ENCODE measurements around the gene FREY1. TPM values are rescaled to one million over a fixed set of nuclear protein-coding genes. Genes with fewer than 3 reads are reported as not detected.

The FREY1 gene
- total RNA-seq, 2 experiments from 2014 or later: 1.0 to 1.5 TPM

DNA sequence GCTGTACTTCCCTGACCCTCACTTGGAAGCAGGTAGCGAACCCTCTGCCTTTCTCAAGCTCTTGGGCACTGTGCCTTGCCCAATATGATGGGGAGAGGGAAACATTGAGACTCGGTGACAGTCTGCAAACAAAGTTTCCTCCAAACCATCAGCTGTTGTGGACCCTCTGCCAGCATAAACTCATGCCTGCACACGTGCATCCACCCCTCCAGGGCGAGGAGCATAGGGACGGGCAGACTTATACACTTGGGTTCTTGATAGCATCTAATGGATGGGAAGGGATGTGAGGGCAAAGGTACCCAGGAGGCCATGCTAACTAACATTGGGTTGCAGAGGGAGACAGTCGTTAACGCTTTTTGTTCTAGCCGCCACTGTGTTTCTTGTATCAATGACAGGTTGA lies 29.9 kb downstream of the FREY1 start:
- Mint-ChIP-seq H3K4me3 (no peak overlapping the region), H3K27ac (no peak overlapping the region), H3K9me3 (ENCODE audit: low read depth) (no peaks in the 10 kb centered on the region), H3K4me1 (no peaks in the 10 kb centered on the region), H3K27me3 (no peaks in the 10 kb centered on the region), H3K36me3 (ENCODE audit: low read depth) (peaks cover 36% of the 10 kb centered on the region)
- no peak for ATAC-seq
- no peak for DNase-seq
- ChIA-PET CTCF (interaction anchor here (0.6 to 1.4 kb wide), 3 partner anchors 47 to 87 kb away, joined by 3 read pairs; no protein-coding TSS in a partner anchor), POLR2A (no interaction called here)
- intact Hi-C loops (cut with DNase I, micrococcal nuclease): loop anchor here (10.0 kb wide), 2 partner anchors 128 to 438 kb away; no protein-coding TSS in a partner anchor

- H3K27me3 Mint-ChIP-seq: no peaks in the 10 kb centered on the region
- H3K27ac Mint-ChIP-seq: no peak overlapping the region
- ChIA-PET POLR2A (no interaction called here), CTCF (interaction anchor here (0.6 to 1.4 kb wide), 3 partner anchors 9 to 136 kb away, joined by 3 read pairs; no protein-coding TSS in a partner anchor)
- no peaks in the 10 kb centered on the region for H3K9me3 Mint-ChIP-seq (ENCODE audit: low read depth)
- no peak overlapping the region for H3K4me3 Mint-ChIP-seq
- intact Hi-C loops (cut with DNase I, micrococcal nuclease): loop anchor here (10.0 kb wide), 2 partner anchors 128 to 438 kb away; no protein-coding TSS in a partner anchor
- no peak for DNase-seq
- peaks cover 35% of the 10 kb centered on the region for H3K36me3 Mint-ChIP-seq (ENCODE audit: low read depth)
- H3K4me1 Mint-ChIP-seq: no peaks in the 10 kb centered on the region
- ATAC-seq: no peak
These were observed 30.7 kb downstream of the FREY1 start for GRCh38 chr11:45876401-45876800.

DNA sequence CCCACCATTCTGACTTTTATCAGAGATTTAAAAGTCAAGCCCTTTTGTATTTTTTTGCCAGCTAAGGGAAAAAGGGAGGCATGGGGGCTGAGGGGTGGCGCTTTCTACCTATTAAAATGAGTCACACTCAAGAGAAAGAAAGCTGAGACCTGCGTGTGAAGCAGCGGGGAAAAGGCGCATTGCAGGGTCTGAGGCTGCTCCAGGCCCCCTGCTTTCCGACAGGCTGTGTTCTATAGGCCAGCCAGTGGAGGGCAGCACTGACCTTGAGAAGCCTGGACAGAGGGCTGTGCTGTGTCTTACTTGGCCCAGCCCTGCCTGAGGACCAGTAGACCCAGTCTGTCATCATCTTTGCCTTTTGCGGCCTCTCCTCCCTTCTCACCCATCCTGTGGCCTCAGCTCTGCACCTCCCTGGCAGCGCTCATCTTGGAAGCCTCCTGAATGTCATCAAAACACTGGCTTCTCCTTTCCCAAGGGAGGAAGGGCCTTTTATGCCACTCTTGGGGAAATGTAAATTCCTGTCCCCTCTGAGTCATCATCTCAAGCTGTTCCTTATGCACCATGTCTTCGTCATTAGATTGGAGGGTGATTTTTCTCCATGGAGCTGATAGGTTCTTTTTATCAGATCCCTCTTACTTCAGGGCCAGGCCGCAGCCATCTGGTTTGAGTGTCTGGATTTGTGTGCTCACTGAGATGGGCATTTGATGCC lies 34.3 kb downstream of the FREY1 start:
- DNase-seq (peak; percentile 65), ATAC-seq (peak; percentile 89)
- no peaks in the 10 kb centered on the region for H3K9me3 Mint-ChIP-seq (ENCODE audit: low read depth)
- ChIA-PET POLR2A (no interaction called here), CTCF (interaction anchor here (0.6 to 3.3 kb wide), 16 partner anchors 11 to 837 kb away, joined by 3 to 17 read pairs (median 5); partner anchors contain the start of gene PEX16)
- no peaks in the 10 kb centered on the region for H3K4me1 Mint-ChIP-seq
- no peak overlapping the region for H3K4me3 Mint-ChIP-seq
- H3K27me3 Mint-ChIP-seq: no peaks in the 10 kb centered on the region
- intact Hi-C loops (cut with DNase I, micrococcal nuclease): loop anchor here (1.0 to 10.0 kb wide), 3 partner anchors 132 to 442 kb away; no protein-coding TSS in a partner anchor
- H3K36me3 Mint-ChIP-seq (ENCODE audit: low read depth): peaks cover 34% of the 10 kb centered on the region
- H3K27ac Mint-ChIP-seq: no peak overlapping the region

- intact Hi-C loops (cut with DNase I, micrococcal nuclease): loop anchor here (1.0 to 10.0 kb wide), 3 partner anchors 133 to 443 kb away; no protein-coding TSS in a partner anchor
- H3K27me3 Mint-ChIP-seq: no peaks in the 10 kb centered on the region
- no peak overlapping the region for H3K27ac Mint-ChIP-seq
- no peaks in the 10 kb centered on the region for H3K9me3 Mint-ChIP-seq (ENCODE audit: low read depth)
- no peaks in the 10 kb centered on the region for H3K4me1 Mint-ChIP-seq
- H3K36me3 Mint-ChIP-seq (ENCODE audit: low read depth): peaks cover 34% of the 10 kb centered on the region
- ChIA-PET CTCF (interaction anchor here (0.7 to 2.1 kb wide), 10 partner anchors 9 to 135 kb away, joined by 3 to 12 read pairs (median 4); partner anchors contain the start of gene PEX16), POLR2A (no interaction called here)
- DNase-seq (no peak), ATAC-seq (no peak)
- no peak overlapping the region for H3K4me3 Mint-ChIP-seq
These were observed 35.4 kb downstream of the FREY1 start for GRCh38 chr11:45871638-45872037.

DNA sequence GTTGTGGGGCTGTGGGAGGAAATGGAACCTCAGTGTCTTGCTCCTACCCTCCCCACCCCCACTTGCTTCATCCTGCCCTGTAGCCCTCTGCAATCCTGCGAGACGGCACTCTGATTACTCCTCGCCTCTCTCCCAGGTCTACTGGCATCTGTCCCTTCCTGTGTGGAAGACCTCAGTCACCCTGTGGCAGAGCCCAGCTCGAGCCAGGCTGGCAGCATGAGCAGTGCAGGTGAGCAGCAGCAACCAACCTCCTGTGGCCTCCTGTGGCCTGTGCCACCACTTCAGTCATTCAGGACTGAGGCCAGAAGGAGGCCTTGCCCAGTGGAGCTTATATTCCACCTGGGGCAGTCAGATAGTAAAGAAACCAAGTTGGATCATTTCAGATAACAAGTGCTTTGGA lies 36.4 kb downstream of the FREY1 start:
- intact Hi-C loops (cut with DNase I, micrococcal nuclease): loop anchor here (10.0 kb wide), 2 partner anchors 134 to 444 kb away; no protein-coding TSS in a partner anchor
- DNase-seq (no peak), ATAC-seq (no peak)
- ChIA-PET POLR2A (no interaction called here), CTCF (interaction anchor here (1.4 kb wide), 1 partner anchor 136 kb away, joined by 4 read pairs; no protein-coding TSS in a partner anchor)
- H3K4me3 Mint-ChIP-seq: no peak overlapping the region
- H3K27me3 Mint-ChIP-seq: no peaks in the 10 kb centered on the region
- no peaks in the 10 kb centered on the region for H3K9me3 Mint-ChIP-seq (ENCODE audit: low read depth)
- H3K36me3 Mint-ChIP-seq (ENCODE audit: low read depth): peaks cover 36% of the 10 kb centered on the region
- no peak overlapping the region for H3K27ac Mint-ChIP-seq
- H3K4me1 Mint-ChIP-seq: no peaks in the 10 kb centered on the region

GRCh38 chr11:45869551-45869950 lies 37.5 kb downstream of the FREY1 start:
- H3K36me3 Mint-ChIP-seq (ENCODE audit: low read depth): peaks cover 33% of the 10 kb centered on the region
- H3K4me1 Mint-ChIP-seq: no peaks in the 10 kb centered on the region
- no peaks in the 10 kb centered on the region for H3K27me3 Mint-ChIP-seq
- no peak for DNase-seq
- no peak overlapping the region for H3K27ac Mint-ChIP-seq
- no peak for ATAC-seq
- ChIA-PET CTCF (interaction anchor here (0.7 kb wide), 2 partner anchors 11 to 98 kb away, joined by 3 to 4 read pairs; no protein-coding TSS in a partner anchor), POLR2A (no interaction called here)
- intact Hi-C loops (cut with DNase I, micrococcal nuclease): no loop called here
- no peaks in the 10 kb centered on the region for H3K9me3 Mint-ChIP-seq (ENCODE audit: low read depth)
- no peak overlapping the region for H3K4me3 Mint-ChIP-seq

GRCh38 chr11:45864041-45864440 lies 43.0 kb downstream of the FREY1 start:
- Mint-ChIP-seq H3K36me3 (ENCODE audit: low read depth) (peaks cover 33% of the 10 kb centered on the region), H3K9me3 (ENCODE audit: low read depth) (no peaks in the 10 kb centered on the region), H3K27ac (no peak overlapping the region), H3K4me1 (no peaks in the 10 kb centered on the region), H3K27me3 (no peaks in the 10 kb centered on the region), H3K4me3 (no peak overlapping the region)
- no peak for ATAC-seq
- no peak for DNase-seq
- intact Hi-C loops (cut with DNase I, micrococcal nuclease): no loop called here
- ChIA-PET CTCF (interaction anchor here (1.0 kb wide), 1 partner anchor 17 kb away, joined by 3 read pairs; the partner anchor contains the start of gene CRY2), POLR2A (interaction anchor here (0.6 kb wide), 1 partner anchor 31 kb away, joined by 3 read pairs; no protein-coding TSS in a partner anchor)

GRCh38 chr11:45860764-45861510 lies 46.1 kb downstream of the FREY1 start:
- CTCF ChIA-PET: interaction anchor here (0.9 to 2.1 kb wide), 3 partner anchors 11 to 636 kb away, joined by 4 to 6 read pairs (median 4); no protein-coding TSS in a partner anchor
- Mint-ChIP-seq H3K9me3 (ENCODE audit: low read depth) (no peaks in the 10 kb centered on the region), H3K4me3 (no peak overlapping the region), H3K27ac (no peak overlapping the region), H3K4me1 (no peaks in the 10 kb centered on the region), H3K27me3 (no peaks in the 10 kb centered on the region), H3K36me3 (ENCODE audit: low read depth) (peaks cover 22% of the 10 kb centered on the region)
- DNase-seq (no peak), ATAC-seq (no peak)
- POLR2A ChIA-PET: interaction anchor here (0.5 to 0.6 kb wide), 2 partner anchors 370 to 852 kb away, joined by 5 to 9 read pairs; no protein-coding TSS in a partner anchor
- intact Hi-C loops (cut with DNase I, micrococcal nuclease): no loop called here

DNA sequence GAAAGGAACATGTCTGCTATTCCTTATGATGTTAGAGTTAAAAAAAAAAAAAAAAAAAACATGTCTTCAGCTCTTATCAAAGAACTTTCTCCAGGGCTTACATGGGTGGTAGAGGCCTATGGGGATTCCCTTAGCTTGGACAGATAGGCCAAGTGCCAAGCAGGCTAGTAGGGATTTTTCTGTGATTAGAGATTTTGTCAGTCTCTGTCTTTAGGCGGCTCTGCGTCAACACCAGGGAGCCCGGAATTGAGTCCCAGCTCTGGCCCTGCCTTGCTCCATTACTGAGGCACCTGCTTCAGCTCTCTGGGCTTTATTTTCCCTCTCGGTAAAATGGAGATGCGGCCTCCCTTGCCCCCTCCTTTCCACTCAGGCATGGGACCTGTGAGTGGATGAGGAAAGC lies 46.7 kb downstream of the FREY1 start:
- no peaks in the 10 kb centered on the region for H3K9me3 Mint-ChIP-seq (ENCODE audit: low read depth)
- no peaks in the 10 kb centered on the region for H3K27me3 Mint-ChIP-seq

DNA sequence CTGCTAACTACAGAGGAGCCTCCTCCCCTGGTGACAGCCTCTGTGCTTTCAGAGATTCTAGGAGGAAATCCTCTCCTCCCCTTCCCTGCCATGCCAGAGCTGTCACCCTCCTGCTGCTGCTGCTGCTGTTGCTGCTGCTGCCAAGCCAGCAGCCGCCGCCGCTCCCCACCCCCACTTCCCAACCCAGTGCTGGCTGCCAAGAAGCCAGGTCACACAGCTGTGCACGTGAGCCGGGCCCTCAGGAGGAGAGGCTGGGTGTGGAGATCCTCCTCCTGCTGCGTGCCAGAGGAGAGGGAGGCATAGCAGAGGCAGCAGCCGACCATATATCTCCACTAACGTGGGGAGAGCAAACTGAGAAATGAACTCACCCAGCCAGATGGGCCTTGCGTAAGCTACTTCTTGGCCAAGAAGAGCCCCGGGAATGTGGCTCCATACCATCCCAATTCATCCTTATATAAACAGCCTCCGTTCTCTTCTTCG lies 47.4 kb downstream of the FREY1 start:
- ChIA-PET POLR2A (no interaction called here), CTCF (interaction anchor here (1.1 kb wide), 1 partner anchor 13 kb away, joined by 4 read pairs; no protein-coding TSS in a partner anchor)
- peaks cover 19% of the 10 kb centered on the region for H3K36me3 Mint-ChIP-seq (ENCODE audit: low read depth)
- no peak overlapping the region for H3K4me3 Mint-ChIP-seq
- intact Hi-C loops (cut with DNase I, micrococcal nuclease): no loop called here
- H3K4me1 Mint-ChIP-seq: no peaks in the 10 kb centered on the region
- H3K9me3 Mint-ChIP-seq (ENCODE audit: low read depth): no peaks in the 10 kb centered on the region
- ATAC-seq (no peak), DNase-seq (no peak)
- H3K27me3 Mint-ChIP-seq: no peaks in the 10 kb centered on the region
- no peak overlapping the region for H3K27ac Mint-ChIP-seq

More for the DNA sequence above, 46.7 kb downstream of the FREY1 start:
- CTCF ChIA-PET: interaction anchor here (1.1 kb wide), 1 partner anchor 12 kb away, joined by 4 read pairs; no protein-coding TSS in a partner anchor
- DNase-seq (no peak), ATAC-seq (no peak)
- Mint-ChIP-seq H3K4me1 (no peaks in the 10 kb centered on the region), H3K4me3 (no peak overlapping the region), H3K27ac (no peak overlapping the region), H3K36me3 (ENCODE audit: low read depth) (peaks cover 20% of the 10 kb centered on the region)
- POLR2A ChIA-PET: interaction anchor here (0.5 kb wide), 1 partner anchor 370 kb away, joined by 9 read pairs; no protein-coding TSS in a partner anchor
- intact Hi-C loops (cut with DNase I, micrococcal nuclease): no loop called here
